ENCODE results near the gene THSD7A.

Gene THSD7A

DNA sequence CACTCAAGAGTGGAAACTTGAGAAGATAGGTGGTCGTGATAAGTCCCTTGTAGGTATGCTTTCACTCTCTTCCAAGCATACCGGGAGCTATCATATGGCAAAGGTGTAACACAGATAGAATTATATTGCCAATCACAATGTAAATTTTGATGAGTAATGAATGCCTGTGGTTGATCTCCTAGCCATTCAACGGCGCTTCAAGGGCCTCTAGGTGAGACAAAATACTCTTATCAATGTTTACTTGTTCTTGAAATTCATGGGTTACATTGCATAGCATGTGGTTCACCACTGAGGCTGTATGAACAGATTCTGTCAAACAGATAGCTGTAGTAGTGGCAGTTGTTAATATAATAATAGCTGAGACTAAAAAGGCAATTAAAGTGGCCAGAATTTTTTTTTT is 82.4 kb downstream of the THSD7A start:
- DNase-seq, result no peak

DNA sequence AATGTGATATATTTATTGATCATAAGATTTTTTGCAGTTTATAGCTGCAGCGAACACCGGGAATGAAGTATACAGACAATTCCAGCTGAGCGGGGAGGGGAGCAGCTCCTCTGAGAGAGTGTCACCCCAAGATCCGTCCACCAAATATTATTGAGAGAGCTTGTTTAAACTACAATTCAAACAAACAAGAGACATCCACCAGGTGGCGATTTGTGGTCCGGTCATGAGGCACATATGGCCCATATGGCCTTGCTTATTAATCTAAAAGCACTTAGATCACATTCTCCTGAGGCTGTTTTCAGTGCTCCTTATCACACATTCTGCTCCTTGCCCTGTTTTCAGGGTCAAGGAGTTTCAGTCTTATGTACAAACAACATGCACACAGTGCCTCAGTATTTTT is 83.1 kb downstream of the THSD7A start:
- no peak for DNase-seq

DNA sequence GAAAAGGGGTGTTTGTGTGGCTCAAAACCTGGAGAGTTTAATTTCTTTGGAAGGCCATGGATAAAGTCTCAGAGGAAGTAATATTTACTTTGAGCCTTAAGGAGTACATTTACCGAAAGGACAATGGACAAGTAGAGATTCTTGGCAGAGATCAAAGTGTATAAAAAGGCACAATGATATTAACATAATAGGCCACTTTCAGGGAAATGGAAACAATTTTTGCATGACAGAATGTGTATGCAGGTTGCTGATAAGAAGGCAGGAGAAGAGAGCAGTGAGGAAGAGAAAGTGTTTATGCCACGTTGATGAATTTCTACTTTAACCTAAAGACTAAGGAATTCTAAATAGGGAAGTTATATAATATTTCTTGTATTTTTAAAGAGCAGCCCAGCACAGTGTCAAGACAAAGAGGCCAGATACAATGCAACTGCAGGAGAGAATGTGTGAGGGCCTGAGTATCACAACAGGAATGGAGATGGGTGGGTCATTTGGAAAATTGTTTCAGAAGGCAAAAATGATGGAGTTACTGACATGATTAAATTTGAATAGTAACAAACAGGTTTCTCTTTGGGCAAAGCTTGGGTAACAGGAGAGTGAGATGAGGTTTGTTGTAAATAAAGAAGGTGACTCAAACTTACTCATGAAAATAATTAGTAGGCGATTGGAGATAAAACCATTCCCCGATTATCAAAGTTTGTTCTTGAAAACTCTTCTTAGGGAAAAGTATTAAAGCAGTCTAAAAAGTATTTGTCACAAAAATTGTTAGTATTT is 84.1 kb downstream of the THSD7A start:
- no peak for DNase-seq

DNA sequence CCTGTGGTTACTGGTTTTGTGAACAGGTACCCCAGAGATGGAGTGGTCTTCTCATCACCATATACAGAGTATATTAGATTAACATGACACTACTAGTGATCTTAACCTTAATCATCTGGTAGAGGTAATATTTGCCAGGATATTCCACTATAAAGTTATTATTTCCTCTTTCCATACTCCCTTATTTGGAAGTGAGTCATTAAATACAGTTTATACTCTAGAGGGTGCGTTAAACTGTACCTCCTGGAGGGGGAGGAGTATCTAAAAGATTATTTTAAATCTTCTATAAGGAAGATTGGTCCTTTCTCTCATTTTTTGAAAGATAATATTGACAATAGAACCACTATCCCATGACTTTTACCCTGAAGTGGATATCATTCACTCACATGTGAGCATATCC is 85.4 kb downstream of the THSD7A start:
- DNase-seq, result no peak

DNA sequence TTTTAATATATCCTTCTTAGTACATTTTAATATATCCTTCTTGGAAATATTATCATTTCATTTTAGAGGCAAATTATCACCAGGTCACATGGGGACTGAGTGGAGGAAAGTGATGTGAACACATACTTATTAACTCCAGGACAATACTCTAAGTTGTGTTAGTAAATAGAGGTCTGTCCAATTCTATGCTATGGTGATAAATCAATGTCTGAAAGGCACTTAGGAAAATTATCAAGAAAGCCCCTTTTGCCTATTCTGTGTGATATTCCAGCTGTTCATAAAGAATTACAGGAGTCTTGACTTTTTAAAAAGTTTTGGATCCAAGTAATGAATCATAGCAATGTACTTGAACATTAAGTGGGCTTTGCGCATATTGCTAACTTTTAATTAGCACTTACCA is 88.5 kb downstream of the THSD7A start:
- no peak for DNase-seq

DNA sequence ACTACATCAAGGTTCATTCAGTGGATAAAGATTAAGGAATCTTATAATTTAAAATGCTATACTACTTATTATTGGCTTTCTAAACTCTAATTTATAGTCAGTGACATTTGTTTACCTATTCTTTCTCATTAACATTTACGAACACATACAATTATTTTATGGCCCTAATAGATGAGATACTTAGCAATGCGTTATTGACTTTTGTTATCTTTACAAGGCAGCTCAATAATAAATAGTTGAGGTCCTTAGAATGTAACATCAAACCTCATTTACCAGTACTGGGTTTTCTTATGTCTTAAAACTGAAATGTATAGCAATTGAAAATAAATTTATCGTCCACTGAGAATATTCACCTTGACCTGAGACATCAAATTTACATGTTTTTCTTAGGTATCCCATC is 89.0 kb downstream of the THSD7A start:
- no peak for DNase-seq

DNA sequence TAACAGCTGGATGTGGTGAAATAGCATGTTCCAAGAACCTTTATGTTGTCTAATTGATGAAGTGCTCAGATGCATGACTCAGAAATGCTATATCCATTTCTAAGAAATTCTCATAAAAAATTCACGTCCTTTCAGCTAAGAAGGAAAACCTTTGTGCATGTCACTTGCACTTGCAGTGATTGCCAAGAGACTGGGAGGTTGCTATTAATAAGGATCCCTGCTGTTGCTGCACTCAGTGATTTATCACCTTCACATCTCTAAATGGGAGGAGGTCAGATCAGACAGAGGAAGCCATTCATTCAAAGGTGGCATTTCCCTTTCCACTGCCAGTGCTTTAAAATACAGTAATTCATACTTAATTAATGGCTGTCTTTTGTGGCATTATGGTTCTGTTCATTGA is 89.5 kb downstream of the THSD7A start:
- peak; percentile 89 for DNase-seq

DNA sequence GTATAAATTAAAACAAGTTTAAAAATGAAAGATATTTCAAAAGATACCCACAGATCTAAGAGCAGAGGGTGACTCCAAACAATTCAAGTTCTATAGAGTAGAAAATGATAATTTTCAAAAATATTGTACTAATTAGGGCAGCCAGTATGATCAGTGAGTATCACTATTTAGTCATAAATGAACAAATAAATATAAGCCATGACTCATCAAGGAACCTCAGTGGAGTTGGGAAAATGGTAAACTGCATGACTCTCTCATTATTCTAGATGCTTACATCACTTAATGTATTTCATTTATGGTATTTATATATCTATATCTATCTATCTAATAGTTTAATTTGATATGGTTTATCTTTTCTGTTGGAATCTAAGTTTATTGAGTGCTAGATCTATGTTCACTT is 94.3 kb downstream of the THSD7A start:
- no peak for DNase-seq

DNA sequence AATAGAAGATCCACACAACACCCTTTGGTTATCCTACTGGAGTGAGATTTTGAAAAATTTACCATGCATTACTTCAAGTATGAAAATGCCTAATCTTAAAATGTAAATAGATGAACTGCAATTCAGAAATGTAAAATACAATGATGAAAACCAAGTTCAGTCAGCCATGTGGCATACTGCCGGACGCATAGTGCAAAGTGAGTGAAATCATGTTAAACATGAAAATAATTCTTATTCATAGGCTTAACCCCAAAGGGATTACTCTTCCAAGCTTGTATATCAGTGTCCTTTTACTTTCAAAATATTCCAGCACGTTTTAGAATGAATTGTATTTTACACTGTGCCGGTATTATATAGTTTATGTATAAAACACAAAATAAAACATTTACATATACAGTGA is 99.8 kb downstream of the THSD7A start:
- DNase-seq, result no peak

DNA sequence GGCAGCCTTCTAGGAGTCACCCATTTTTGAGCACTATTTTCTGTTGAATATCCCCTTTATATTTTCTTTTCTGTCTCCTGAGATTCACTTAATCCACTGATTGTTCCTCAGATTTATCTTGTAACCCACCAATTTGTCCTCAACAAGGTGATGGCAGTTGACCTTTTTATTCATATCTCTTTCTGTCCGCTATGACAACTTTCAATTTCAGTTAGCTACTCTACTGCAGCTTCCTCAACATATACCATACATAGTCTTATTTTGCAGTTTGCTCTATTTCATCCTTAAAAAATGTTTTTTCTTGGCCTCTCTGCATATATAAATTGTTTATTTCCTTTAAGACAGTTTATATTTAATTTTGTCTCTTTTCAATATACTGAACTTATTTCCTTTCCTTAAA is 101.3 kb downstream of the THSD7A start:
- no peak for DNase-seq

DNA sequence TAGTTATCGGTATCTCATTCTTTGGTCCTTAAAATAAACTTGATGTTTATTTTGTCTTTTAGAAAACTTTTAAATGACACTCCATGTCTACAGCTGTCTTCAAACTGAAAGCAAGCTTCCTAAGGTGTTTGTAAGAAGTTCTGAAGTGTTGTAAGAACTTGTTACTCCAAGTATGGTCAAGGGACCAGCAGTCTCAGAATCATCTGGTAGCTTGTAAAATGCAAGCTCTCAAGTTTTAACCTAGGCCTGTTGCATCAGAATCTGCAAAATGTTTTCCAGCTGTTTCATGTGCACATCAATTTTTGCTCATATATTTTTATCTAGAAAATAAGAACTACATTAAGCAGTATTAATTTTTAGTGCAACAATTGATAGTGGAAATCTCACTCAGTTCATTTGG is 104.1 kb downstream of the THSD7A start:
- no peak for DNase-seq

DNA sequence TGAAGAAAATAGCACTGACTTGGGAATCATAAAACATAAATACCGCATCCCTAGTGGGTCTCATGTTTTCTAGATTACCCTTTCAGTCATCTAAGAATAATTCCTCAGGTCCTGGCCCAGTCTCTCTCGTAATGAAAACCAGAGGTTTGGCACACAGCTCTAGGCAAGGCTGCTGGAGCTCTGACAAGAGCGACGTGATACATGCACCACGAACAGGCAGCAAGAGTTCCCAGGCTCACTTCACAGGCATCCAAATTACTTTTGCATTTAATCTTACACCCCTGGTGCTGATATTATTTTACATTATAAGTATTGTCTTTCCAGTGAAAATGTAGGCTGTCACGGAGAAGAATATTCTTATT is 105.2 kb downstream of the THSD7A start:
- no peak for DNase-seq

DNA sequence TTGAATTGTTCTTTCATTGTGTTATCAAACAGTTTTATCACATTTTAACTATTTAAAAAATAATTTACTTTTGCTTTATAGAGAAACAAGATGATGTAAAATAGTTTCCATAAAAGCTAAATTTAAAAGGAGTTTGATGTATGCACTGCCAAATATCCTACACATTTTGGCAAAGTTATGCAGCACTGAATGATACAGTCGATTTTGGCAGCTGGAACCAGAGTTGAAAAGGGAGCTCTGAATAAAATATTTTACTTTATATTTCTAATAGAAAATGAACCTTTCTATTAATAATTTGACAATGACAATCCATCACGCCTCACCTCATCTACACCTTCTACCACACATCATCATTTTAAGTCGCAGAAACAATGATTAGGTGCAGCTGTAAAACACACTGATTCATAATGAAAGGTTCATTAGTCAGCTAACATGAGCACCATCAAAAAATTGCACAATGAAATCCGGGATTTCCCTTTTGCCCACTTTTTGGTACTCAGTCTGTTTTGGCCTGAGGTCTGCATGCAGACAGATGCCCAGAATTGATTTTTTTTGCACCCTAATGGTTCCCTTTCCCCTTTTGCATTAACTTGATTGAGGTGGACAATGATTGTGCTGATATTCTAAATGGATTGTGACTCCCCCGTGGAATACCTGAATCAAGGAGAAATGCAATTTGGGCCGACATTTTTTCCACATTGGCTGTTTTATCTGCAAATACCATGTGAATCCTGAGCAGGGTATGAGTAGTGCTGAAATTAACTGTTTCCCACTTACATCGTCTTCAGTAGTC is 105.8 kb downstream of the THSD7A start:
- no peak for DNase-seq

DNA sequence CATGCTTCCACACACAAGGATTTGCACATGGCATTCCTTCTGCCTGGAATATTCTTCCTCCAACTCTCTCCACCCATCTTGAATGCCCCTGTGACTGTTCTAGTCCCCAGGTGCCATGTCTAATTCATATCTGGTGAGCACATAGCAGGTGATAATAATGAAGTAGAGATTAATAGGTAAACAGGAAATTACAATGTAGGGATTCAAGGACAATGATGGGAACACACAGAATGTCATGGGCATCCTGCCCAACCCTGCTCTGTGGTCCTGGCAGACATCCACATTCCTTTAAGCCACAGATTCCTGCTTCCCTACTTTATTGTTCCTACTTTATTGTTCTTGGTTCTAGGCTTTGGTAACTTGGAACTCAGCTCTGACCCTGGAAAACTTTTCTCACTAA is 115.8 kb downstream of the THSD7A start:
- DNase-seq, result peak; percentile 42

DNA sequence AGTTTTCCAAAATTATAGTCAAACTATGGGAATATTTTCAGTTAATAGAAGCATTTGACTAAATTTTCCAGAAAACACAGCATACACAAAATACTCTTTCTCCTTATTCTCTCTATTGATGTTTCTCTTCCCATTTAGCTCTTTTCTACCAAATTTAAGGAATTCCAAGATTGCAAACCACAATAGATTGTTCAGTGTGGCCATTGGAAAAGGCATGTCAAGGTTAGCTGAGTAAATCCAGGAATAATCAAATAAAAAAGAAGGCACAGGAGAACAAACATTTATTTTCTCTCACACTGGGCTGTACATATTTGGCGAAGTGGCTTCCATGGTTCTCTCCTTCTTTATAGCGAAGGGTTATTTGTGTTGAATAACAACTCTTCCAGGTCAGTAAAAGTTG is 117.3 kb downstream of the THSD7A start:
- no peak for DNase-seq

DNA sequence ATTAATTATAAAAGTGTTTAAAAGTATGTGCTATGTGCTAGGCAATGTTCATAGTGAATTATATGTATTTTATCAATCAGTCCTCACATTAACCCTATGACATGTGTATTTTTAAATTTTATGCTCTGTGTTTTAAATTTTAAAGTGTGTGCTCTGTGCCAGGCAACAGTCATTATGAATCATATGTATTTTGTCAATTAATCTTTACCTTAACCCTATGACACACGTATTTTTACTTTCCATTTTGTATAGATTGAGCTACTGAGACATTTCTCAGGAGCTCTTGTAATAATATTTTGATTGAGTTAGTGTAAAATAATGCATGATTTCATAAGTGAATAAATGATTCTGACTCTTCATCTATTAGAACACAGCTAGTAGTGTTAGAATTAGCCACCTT is 117.8 kb downstream of the THSD7A start:
- DNase-seq, result no peak

DNA sequence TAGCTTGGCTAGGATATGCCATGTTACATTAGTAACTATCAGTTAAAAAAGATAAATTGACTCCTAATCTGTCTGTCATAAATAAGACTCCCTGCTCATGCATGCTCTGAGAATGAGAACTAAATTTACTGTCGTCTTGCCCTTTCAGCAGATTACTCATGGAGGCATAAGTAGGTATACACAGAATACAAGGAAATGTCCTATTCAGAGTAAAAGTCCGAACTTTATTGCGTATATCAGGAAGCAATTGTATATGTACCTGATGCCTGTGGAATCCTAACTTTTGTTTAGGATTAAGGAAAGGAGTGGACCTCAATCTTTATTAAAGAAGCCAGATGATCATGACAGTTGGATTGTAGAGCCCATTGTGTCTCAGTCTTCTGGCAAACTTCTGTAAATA is 118.6 kb downstream of the THSD7A start:
- DNase-seq, result no peak

DNA sequence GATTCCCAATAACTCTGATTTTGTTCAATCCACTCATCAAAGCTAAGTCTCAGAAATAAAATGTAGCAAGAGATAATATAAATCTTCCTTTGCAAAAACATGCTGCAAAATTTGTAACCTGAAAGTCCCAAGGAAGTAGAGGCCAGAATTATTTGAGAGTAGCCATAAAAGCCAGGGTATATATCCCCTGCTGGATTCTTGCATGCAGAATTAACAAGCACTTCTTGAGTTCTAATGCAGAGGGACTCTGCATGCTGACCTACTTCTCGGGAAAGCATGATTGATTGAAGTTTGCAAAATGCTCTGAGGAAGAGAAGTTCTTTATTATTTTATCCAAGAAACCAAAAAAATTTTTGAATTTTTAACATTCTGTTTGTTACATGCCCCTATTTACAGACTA is 121.6 kb downstream of the THSD7A start:
- DNase-seq, result no peak

DNA sequence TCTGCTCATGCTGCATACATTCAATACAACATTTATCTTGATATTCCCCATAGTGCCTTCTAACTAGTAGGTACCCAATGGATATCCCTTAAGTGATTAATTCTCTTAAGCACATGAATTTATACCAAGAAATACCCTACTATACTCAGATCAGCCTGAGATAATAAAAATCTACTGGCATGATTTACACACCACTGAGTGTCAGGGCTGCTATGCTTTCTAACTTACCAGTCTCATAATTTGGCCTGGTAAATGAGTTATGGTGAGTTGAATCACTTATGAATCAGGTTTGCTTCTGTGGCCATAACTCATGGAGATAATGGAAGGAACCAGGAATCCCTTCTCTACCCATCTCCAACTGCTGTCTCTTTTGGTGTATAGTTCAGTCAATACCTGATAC is 122.8 kb downstream of the THSD7A start:
- DNase-seq, result no peak

DNA sequence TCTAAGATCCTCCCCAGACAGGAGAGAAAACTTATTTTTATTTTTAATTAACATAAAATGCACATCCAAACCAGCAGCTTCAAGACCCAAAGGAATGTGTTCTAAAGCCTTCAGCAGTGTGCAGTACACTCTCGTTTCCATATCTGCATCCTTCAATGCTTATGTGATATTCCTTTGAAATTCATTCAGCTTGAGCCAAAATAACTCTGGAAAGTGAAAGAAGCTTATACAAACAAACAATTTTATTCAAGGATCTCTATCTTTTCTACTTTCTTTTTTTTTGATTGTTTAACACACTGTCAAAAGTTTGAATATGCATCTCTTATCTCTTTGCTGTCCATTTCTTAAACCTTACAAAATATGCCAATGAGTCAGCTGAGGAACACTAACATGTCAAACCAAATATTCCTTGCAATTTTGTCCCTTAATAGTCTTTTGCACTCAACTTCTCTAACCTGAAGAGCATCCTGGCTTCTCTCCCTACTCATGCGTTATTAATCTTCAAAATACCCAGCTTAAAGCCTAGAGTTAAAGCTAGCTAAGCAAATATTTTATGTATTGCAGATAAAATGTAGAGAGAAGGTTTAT is 124.3 kb downstream of the THSD7A start:
- DNase-seq, result no peak

DNA sequence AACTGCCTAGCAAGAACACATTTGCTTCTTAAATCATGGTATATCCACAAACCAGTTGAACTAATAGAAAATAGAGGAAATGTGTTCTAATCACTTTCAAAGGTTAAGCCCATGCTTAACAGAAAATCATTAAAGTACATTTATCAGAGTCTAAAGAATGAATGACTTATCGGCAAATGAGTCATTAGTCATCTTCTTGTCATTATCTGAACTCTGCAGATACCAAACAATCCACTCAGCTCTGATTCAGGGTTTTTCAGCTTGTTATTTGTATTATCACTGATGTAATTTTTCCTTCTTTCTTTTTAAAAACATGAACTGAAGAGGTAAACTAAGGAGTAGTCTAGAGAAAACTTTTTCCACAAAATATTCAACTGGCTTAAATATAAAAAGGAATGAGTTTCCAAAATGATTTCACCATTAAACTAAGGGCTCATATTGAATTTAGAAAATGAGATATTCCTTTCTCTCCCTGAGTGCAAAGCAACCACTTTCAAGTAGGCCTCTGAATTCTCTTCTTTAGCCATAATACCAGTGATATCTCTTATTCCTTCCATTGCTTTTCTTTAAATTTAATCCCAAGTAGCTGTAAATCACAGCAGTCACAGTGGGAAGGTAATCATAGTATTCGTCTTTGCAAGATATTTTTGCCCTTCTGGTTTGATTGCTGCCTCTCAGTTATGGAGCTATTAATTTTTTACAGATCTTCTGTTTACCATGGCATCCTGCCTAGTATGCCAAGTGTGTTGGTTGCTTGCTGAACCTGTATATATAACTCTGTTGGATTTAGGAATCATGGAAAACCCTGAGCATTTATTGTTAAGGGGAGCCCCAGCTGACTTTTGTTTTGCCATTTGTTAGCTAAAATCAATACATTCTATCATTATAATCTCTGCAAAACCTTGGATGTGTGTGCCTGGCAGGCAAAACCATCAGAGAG is 125.1 kb downstream of the THSD7A start:
- no peak for DNase-seq

DNA sequence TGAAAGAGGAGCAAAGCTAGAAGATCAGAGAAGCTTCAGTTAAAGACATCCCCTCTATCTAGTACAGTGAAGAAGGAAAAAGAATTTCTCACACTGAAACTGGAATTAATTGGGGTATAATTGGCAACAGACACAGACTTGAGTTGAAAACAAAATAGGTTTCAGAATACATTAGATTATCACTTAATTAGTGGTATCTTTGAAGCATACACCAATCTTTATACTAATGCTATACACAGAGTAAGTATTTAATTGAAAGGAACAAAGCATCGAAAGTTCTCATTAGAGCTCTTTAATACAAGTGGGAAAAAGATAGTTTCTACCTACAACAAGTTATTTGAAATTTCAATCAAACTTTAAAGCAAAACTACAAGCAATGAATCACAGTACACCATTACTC is 128.2 kb downstream of the THSD7A start:
- DNase-seq, result no peak

DNA sequence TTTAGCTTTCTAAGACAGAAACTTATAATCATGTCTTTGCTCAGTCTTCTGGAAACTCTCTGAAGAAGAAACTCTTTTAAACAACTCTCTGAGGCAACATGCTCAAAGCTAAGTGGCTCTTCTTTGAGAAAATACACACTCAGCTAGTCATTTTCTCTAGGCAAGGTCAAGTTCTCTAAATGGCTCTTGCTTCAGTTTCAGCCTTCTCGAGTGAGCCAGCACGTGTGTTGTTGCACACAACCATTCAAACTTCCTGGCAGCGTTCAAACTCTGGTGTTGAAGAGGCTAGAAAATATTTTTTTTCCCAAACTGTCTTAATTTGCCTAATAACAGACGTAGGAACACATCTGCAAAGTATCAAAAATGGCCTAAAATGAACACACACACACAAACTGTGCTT is 129.1 kb downstream of the THSD7A start:
- no peak for DNase-seq
